WTC11 (cell line): Measurements from ENCODE around the gene CCNJ. TPM values are rescaled to one million over a fixed set of nuclear protein-coding genes. Genes with fewer than 3 reads are reported as not detected.

Experiments
- ATAC-seq: fragments of 200-7000 bp; cut with Tn5 transposase; 2 replicates; pipeline ENCODE4 v1.10.0; 2021; ENCODE audit warnings: mild to moderate bottlenecking, moderate library complexity
- CTCF ChIA-PET: fragments of 300-600 bp; sonication (Branson Sonifier 250); formaldehyde crosslinking; loops from one replicate; lab custom pipeline; 2021; ENCODE audit warnings: antibody characterized with exemption; lab: Charles Lee
- POLR2A ChIA-PET: fragments of 350-600 bp; sonication (Branson Sonifier 250); formaldehyde crosslinking; loops from one replicate; lab custom pipeline; 2021; ENCODE audit warnings: antibody characterized with exemption; lab: Charles Lee
- DNase-seq: peaks from one replicate; pipeline ENCODE4 v3.0.0; 2021; ENCODE audit warnings: low spot score
- H3K27ac Mint-ChIP-seq: 2 replicates; pipeline ENCODE4 v1.8.0; 2021; ENCODE audit warnings: mixed read lengths
- H3K27me3 Mint-ChIP-seq: 2 replicates; pipeline ENCODE4 v1.8.0; 2021; ENCODE audit warnings: low read depth, mild to moderate bottlenecking, moderate library complexity, mixed read lengths
- H3K36me3 Mint-ChIP-seq: 2 replicates; pipeline ENCODE4 v1.8.0; 2021; ENCODE audit warnings: mixed read lengths
- H3K4me1 Mint-ChIP-seq: 2 replicates; pipeline ENCODE4 v1.8.0; 2022; ENCODE audit warnings: mixed read lengths
- H3K4me3 Mint-ChIP-seq: 2 replicates; pipeline ENCODE4 v1.8.0; 2021; ENCODE audit warnings: mild to moderate bottlenecking, moderate library complexity, mixed read lengths
- H3K9me3 Mint-ChIP-seq: 2 replicates; pipeline ENCODE4 v1.8.0; 2021; ENCODE audit warnings: mixed read lengths
- AFF4 ChIP-seq: sonication (generic); formaldehyde crosslinking; IDR thresholded peaks from 2 replicates; pipeline ENCODE4 v1.8.1; 2023; ENCODE audit warnings: mild to moderate bottlenecking, missing genetic modification reagents, borderline replicate concordance
- ATF3 ChIP-seq: sonication (generic); formaldehyde crosslinking; conservative IDR thresholded peaks from 2 replicates; pipeline ENCODE4 v1.8.1; 2022; ENCODE audit warnings: mild to moderate bottlenecking, missing genetic modification reagents
- EMX1 ChIP-seq: fragments of 250-450 bp; sonication (Bioruptor Pico); IDR thresholded peaks from 2 replicates; pipeline ENCODE4 v1.8.0; 2021; ENCODE audit warnings: mild to moderate bottlenecking
- FOXJ3 ChIP-seq: sonication (generic); formaldehyde crosslinking; IDR thresholded peaks from 2 replicates; pipeline ENCODE4 v1.9.0; 2021; ENCODE audit warnings: missing genetic modification reagents, mild to moderate bottlenecking, borderline replicate concordance
- FOXK1 ChIP-seq: sonication (generic); formaldehyde crosslinking; IDR thresholded peaks from 2 replicates; pipeline ENCODE4 v1.8.0; 2022; ENCODE audit warnings: mild to moderate bottlenecking, moderate library complexity, missing genetic modification reagents
- GRHL2 ChIP-seq: fragments of 250-450 bp; sonication (Bioruptor Pico); IDR thresholded peaks from 2 replicates; pipeline ENCODE4 v1.8.0; 2022; ENCODE audit warnings: mild to moderate bottlenecking, moderate library complexity; ENCODE audit not compliant: insufficient replicate concordance, severe bottlenecking
- HMGA2 ChIP-seq: fragments of 250-450 bp; sonication (Bioruptor Pico); IDR thresholded peaks from 2 replicates; pipeline ENCODE4 v1.4.0; 2021; ENCODE audit warnings: mild to moderate bottlenecking, moderate library complexity
- IRF1 ChIP-seq: sonication (generic); formaldehyde crosslinking; IDR thresholded peaks from 2 replicates; pipeline ENCODE4 v1.8.0; 2023; ENCODE audit warnings: missing genetic modification reagents
- OVOL2 ChIP-seq: fragments of 250-450 bp; sonication (Bioruptor Pico); IDR thresholded peaks from 2 replicates; pipeline ENCODE4 v1.9.0; 2021; ENCODE audit warnings: mild to moderate bottlenecking, borderline replicate concordance
- PRRX2 ChIP-seq: fragments of 250-450 bp; sonication (Bioruptor Pico); IDR thresholded peaks from 2 replicates; pipeline ENCODE4 v1.8.0; 2021; ENCODE audit warnings: mild to moderate bottlenecking
- STAT6 ChIP-seq: sonication (generic); formaldehyde crosslinking; conservative IDR thresholded peaks from 2 replicates; pipeline ENCODE4 v1.8.1; 2023; ENCODE audit warnings: mild to moderate bottlenecking, low read depth, missing genetic modification reagents, moderate library complexity
- ZNF423 ChIP-seq: fragments of 250-450 bp; sonication (Bioruptor Pico); IDR thresholded peaks from 2 replicates; pipeline ENCODE4 v2.1.2; 2022; ENCODE audit warnings: mild to moderate bottlenecking, moderate library complexity
- ZNF425 ChIP-seq: fragments of 250-450 bp; sonication (Bioruptor Pico); conservative IDR thresholded peaks from 2 replicates; pipeline ENCODE4 v1.9.0; 2021; ENCODE audit warnings: mild to moderate bottlenecking
- ZSCAN18 ChIP-seq: fragments of 250-450 bp; sonication (Bioruptor Pico); IDR thresholded peaks from 2 replicates; pipeline ENCODE4 v2.1.2; 2022; ENCODE audit warnings: mild to moderate bottlenecking, moderate library complexity
- total RNA-seq: library from RNA; stranded (reverse); gene quantifications from 3 replicates; pipeline ENCODE4 v1.2.3, GENCODE V29; 2021
- TF ChIP-seq, protein P1 (sequence below): sonication (generic); formaldehyde crosslinking; IDR thresholded peaks from 2 replicates; pipeline ENCODE4 v1.8.0; 2022; ENCODE audit warnings: mild to moderate bottlenecking, missing genetic modification reagents
- TF ChIP-seq, protein P2 (sequence below): sonication (generic); formaldehyde crosslinking; IDR thresholded peaks from 2 replicates; pipeline ENCODE4 v1.8.1; 2022; ENCODE audit warnings: missing genetic modification reagents, borderline replicate concordance

Gene CCNJ
- total RNA-seq, 1 experiment from 2014 or later = 25.7 TPM

DNA sequence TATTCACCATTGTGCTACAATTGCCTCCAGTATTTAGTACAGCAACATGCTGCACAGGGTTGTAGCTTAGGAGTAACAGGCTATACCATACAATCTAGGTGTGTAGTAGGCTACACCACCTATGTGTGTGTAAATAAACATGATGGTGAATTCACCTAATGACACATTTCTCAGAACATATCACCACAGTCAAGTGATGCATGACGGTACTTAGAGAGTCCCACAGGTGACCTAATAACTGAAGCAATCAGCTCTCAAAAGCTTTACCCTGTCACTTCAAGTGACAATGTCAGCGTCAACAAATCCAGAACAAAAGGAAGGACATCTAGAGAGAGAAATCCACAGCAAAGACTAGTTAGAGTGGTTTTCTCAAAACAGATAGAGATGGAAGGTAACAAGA lies 38.8 kb downstream of the CCNJ start (continued):
- no peak for TF ChIP-seq STAT6 (CRISPR knock-in tag)
- no peak for TF ChIP-seq FOXK1 (CRISPR knock-in tag)
- TF ChIP-seq ZSCAN18 (CRISPR knock-in tag) = no peak
- TF ChIP-seq ZNF423 = no peak
- no peak for TF ChIP-seq ATF3 (CRISPR knock-in tag)
- TF ChIP-seq ZNF425 = no peak
- TF ChIP-seq, protein P1, sequence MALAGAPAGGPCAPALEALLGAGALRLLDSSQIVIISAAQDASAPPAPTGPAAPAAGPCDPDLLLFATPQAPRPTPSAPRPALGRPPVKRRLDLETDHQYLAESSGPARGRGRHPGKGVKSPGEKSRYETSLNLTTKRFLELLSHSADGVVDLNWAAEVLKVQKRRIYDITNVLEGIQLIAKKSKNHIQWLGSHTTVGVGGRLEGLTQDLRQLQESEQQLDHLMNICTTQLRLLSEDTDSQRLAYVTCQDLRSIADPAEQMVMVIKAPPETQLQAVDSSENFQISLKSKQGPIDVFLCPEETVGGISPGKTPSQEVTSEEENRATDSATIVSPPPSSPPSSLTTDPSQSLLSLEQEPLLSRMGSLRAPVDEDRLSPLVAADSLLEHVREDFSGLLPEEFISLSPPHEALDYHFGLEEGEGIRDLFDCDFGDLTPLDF = no peak

GRCh38 chr10:96082748-96083147 lies 39.4 kb downstream of the CCNJ start:
- peaks cover 1% of the 10 kb centered on the region for H3K4me1 Mint-ChIP-seq
- H3K27me3 Mint-ChIP-seq = peaks cover 3% of the 10 kb centered on the region; the same call in 1 of the 2 replicates
- H3K4me3 Mint-ChIP-seq = no peak overlapping the region
- DNase-seq (no peak), ATAC-seq (no peak)
- CTCF ChIA-PET = interaction anchor here (1.7 kb wide), 1 partner anchor 66 kb away, joined by 3 read pairs; no protein-coding TSS in a partner anchor
- no peak overlapping the region for H3K27ac Mint-ChIP-seq
- no peaks in the 10 kb centered on the region for H3K36me3 Mint-ChIP-seq
- POLR2A ChIA-PET = no interaction called here
- H3K9me3 Mint-ChIP-seq = no peaks in the 10 kb centered on the region
- TF ChIP-seq GRHL2 (CRISPR knock-in tag) = no peak
- TF ChIP-seq HMGA2 (CRISPR knock-in tag) = no peak
- TF ChIP-seq, protein P2, sequence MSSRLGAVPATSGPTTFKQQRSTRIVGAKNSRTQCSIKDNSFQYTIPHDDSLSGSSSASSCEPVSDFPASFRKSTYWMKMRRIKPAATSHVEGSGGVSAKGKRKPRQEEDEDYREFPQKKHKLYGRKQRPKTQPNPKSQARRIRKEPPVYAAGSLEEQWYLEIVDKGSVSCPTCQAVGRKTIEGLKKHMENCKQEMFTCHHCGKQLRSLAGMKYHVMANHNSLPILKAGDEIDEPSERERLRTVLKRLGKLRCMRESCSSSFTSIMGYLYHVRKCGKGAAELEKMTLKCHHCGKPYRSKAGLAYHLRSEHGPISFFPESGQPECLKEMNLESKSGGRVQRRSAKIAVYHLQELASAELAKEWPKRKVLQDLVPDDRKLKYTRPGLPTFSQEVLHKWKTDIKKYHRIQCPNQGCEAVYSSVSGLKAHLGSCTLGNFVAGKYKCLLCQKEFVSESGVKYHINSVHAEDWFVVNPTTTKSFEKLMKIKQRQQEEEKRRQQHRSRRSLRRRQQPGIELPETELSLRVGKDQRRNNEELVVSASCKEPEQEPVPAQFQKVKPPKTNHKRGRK (CRISPR knock-in tag) = no peak
- TF ChIP-seq EMX1 (CRISPR knock-in tag) = no peak
- TF ChIP-seq FOXJ3 (CRISPR knock-in tag) = no peak
- TF ChIP-seq OVOL2 (CRISPR knock-in tag) = no peak
- no peak for TF ChIP-seq AFF4 (CRISPR knock-in tag)
- no peak for TF ChIP-seq IRF1 (CRISPR knock-in tag)
- no peak for TF ChIP-seq PRRX2 (CRISPR knock-in tag)
- no peak for TF ChIP-seq ZNF425
- TF ChIP-seq, protein P1 = no peak
